HFF-Myc (cell line): ENCODE measurements around the gene DEPDC5.

ENCODE experiments used
- DNase-seq: peaks from one replicate; pipeline ENCODE4 v3.0.0-alpha.2; 2011; ENCODE audit warnings: low read depth; ENCODE audit errors: extremely low read depth
- H3K4me3 ChIP-seq: replicated peaks from 2 replicates; pipeline ENCODE4 v1.5.1; 2011; ENCODE audit warnings: low read depth, mild to moderate bottlenecking, control low read depth, low read length
- CTCF ChIP-seq: IDR thresholded peaks from 2 replicates; pipeline ENCODE4 v1.5.1; 2012; ENCODE audit warnings: mild to moderate bottlenecking, low read depth, low read length, control low read depth; ENCODE audit errors: missing control alignments

DEPDC5 gene

GRCh38 chr22:31944700-31945442 is 191.1 kb downstream of the DEPDC5 start:
- H3K4me3 ChIP-seq = peak overlapping the region; percentile 99
- no peak for DNase-seq
- no peak for TF ChIP-seq CTCF

- DNase-seq = no peak
- peak overlapping the region; percentile 99 for H3K4me3 ChIP-seq
- TF ChIP-seq CTCF = no peak
Observed at GRCh38 chr22:31945443-31945855, 191.6 kb downstream of the DEPDC5 start.

- no peak for TF ChIP-seq CTCF
- H3K4me3 ChIP-seq = peak overlapping the region; percentile 99
Observed at GRCh38 chr22:31945971-31946680, 192.3 kb downstream of the DEPDC5 start.

GRCh38 chr22:31947296-31947695 is 193.5 kb downstream of the DEPDC5 start:
- DNase-seq = no peak
- peak overlapping the region; percentile 99; the same call in 1 of the 2 replicates for H3K4me3 ChIP-seq
- peak; percentile 28 for TF ChIP-seq CTCF

More at GRCh38 chr22:31945971-31946680, 192.3 kb downstream of the DEPDC5 start:
- DNase-seq = no peak

- no peak overlapping the region for H3K4me3 ChIP-seq
- no peak for DNase-seq
- no peak for TF ChIP-seq CTCF
Observed at GRCh38 chr22:31948002-31948401, 194.2 kb downstream of the DEPDC5 start.

GRCh38 chr22:31950226-31950625 is 196.4 kb downstream of the DEPDC5 start:
- no peak for DNase-seq
- H3K4me3 ChIP-seq = no peak overlapping the region
- no peak for TF ChIP-seq CTCF
